Kidney capillary endothelial cell (primary cell): ENCODE results near the gene TMEM223.
A peak's percentile ranks its signal among the peaks of the same experiment; 100 is the strongest.
"Not testable (repeated sequence)": the region's sequence is repeated elsewhere in the genome, so short reads cannot be mapped to it uniquely, and the experiment has no call there.

Source experiments
- DNase-seq: peaks from one replicate; pipeline ENCODE4 v3.0.0-alpha.2; 2018; ENCODE audit warnings: low spot score

TMEM223 gene, protein sequence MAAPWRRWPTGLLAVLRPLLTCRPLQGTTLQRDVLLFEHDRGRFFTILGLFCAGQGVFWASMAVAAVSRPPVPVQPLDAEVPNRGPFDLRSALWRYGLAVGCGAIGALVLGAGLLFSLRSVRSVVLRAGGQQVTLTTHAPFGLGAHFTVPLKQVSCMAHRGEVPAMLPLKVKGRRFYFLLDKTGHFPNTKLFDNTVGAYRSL

DNA sequence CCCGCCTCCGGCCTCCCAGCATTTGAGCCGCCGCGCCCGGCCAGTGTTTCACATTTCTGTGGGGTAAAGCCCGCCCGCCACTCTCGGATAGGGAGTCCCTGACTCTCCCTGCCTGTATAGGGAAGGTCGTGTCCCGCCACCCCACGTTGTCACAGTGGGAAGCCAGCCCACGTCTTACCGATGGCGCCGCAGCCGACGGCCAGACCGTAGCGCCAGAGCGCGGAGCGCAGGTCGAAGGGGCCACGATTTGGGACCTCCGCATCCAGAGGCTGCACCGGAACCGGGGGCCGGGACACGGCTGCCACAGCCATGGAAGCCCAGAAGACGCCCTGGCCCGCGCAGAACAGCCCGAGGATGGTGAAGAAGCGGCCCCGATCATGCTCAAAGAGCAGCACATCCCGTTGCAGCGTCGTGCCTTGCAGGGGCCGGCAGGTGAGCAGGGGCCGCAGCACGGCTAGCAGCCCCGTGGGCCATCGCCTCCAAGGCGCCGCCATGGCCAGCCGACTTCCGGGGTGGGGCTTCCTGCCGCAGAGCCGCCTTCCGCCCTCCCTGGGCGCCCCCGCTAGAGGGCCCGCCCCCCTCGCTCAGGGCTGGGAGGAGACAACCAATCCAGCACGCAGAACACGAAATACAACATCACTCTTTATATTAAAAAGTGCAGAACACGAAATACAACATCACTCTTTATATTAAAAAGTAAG is at the start of gene TMEM223:
TSS of gene TMEM223 (minus strand) at position 506 of the 701 bp plus-strand sequence. CDS start at position 494, 12 bp downstream.
- peak; percentile 85 for DNase-seq

DNA sequence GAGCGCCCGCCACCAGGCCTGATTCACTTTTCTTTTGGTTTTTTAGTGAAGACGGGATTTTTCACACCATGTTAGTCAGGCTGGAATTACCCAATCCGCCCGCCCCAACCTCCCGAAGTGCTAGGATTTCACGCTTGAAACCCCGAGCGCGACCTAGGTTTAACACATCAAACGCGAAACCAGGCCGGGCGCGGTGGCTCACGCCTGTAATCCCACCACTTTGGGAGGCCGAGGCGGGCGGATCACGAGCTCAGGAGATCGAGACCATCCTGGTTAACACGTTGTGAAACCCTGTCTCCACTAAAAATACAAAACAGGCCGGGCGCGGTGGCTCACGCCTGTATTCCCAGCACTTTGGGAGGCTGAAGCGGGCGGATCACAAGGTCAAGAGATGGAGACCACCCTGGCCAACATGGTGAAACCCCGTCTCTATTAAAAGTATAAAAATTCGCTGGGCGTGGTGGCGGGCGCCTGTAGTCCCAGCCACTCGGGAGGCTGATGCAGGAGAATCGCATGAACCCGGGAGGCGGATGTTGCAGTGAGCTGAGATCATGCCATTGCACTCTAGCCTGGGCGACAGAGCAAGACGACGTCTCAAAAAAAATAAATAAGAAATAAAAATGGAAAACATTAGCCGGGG is 49.0 kb upstream of the TMEM223 start:
- DNase-seq = not testable (repeated sequence)

DNA sequence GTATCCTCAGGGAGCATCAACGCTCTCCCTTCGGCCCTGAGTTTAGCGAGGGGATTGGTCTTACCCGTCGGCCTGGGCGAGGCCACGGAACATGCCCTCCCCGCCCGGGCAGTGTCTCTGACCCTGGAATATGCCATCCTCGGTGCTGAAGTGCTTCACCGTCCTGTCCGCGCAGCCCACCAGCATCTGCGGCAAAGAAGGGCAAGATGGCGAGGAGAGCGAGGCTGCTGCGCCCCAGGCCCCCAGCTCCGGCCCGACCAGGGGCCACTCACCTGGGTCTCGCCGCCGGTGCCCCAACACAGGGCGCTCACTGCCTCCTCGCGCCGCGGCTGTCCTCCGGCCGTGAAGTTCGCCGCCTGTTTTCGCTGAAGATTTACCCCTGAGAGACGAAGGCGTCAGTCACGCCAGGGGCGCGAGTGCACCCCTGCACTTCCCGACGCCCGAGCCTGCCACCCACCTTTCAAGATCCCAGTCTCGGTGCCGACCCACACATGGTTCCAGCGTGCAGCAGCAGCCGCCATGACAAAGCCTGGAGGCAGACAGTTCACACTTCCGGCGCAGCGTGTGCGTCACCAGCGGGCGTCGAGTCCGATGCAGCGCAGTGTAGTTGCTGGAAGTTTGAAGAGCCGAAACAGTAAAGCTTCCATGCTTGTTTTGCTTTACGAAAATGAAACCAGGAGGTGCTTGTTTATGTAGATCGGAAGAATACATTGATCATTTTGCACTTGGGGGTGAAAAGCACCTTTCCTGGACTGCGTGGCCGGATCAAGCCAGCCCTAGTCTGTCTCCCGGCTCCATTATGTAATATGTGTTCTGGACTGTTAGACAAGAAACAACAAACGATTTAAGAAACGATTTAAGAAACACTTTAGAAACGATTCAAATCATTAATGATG is 47.5 kb upstream of the TMEM223 start, which contains the start of gene WDR74:
TSS of gene WDR74 (minus strand) at position 541 of the 896 bp plus-strand sequence. CDS start at position 521, 20 bp downstream.
- peak; percentile 83 for DNase-seq

DNA sequence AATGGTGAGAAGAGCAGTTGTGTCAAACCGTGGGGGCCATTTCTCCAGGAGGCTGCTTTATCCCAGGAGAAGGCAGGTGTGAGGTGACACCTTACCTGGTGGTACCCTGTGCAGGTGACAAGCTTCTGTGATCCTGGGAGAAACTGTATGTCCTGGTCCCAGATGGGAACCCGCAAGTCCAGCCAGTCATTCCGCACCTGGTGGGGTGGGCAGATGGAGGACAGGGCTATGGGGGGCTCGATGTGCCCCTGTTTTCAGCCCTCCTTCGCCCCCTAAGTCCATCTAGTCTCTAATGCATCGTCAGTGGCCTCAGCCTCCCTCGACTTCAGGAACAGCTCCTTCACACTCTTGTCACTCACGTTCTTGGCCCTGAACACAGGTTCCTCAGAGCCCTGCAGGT is 43.5 kb upstream of the TMEM223 start:
- no peak for DNase-seq

DNA sequence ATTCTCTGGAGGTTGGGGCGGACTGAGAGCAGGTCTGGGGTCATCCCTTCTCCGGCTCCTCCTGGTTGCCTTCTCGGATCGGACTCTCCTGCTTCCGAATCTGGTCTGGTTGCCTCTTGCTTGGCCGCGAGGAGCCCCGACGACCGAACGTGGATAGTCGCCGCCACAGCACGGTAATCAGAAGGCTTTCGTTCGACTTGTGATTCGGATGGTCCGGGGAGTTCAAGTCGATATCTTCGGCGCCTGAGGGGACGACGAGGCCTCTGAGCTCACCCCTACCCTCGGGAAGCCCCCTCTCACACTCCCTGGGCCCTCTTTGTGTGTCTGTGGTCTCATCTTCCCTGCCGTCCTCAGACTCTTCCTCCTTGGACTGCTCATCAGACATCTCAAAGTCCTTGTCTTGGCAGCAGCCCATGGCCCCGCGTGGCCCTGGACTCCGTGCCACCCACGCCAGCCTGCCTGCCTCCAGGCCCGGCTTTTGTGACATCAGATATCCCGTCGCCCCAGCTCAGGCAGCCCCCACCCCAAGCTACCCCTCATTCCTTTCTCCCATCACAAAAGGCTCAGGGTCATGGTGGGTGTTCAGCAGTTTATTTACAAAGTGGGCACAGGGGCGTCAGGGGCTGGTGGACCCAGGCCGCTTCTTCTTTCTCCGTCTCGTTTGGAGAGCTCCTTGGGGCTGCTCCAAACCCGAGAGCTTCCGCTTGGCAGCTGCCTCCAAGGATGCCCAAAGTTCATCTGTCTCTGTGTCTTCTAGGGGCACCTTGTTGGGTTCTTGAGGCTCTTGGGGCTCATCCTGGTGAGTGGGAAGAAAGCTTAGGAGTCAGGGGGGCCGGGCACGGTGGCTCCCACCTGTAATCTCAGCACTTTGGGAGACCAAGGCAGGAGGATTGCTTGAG is 40.8 kb upstream of the TMEM223 start, which contains the start of gene TEX54:
TSS of gene TEX54 (minus strand) at position 506 of the 899 bp plus-strand sequence.
- DNase-seq = no peak

DNA sequence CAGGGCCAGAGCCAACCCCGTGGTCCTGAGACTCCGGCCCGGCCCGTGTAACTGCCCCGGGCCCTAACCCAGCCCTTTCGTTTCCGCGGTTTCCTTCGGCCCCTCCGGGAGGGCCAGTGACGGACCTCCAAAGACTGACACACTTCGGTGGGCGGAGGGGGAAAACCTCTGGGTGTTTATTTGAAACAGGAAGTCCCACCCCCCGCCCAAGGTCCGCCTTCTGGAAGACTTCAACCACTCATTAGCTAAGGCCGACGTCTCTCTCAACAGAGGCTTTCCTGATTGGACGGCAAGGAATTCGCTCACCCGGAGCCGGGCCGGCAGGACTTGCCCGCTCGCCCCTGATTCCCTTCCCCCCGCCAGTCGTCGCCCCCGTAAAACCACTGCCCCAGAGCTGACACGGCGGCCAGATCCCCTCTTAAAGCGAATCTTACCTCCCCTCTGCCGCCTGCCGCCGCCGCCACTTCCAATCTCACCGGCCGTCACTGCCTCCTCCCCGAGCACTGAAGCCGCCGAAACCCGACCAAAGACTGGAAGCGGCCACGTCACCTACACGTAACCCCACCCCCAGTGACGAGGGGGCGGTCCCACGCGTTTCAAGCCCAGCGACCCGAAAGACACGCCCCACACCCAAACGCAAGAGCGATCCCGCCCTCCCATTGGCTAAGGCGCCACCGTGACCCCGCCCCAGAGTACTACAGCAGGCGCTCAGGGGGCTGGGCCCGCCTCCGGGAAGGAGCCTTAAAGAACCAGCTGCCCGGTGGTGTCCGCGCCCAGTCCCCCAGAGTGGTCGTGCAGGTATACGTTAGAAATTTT is 39.9 kb upstream of the TMEM223 start, which contains the start of gene STX5:
TSS of gene STX5 (minus strand) at position 532 of the 816 bp plus-strand sequence. CDS start 808 bp downstream, outside the sequence.
- DNase-seq = peak; percentile 98

DNA sequence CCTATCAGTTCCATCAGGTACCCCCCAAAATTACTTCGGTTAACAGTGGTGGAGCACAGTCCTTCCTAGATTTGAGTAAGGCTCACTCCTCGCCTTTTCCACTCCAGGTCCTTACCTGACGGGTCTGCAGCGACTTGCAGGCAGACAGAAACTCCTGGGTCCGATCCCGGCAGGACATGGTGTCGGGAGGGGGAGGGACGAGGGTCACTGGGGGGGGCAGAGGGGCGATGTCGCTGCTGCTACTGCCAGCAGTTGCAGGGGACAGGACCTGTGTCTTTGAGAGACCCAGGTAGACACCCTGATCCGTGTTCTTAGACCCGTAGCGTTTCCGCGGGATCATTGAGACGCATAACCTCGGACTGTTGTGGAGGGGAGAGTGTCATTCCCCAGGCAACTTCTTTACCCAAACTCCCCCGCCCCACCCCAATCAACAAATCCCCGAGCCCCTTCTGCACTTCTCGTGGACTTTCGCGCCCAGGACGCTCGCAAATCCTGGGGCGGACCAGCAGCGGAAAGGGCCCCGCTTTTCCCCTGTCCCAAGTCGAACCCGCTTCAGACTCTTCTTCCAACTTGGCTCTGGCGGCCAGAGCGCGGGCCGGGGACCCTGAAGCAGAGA is 39.2 kb upstream of the TMEM223 start:
- no peak for DNase-seq

DNA sequence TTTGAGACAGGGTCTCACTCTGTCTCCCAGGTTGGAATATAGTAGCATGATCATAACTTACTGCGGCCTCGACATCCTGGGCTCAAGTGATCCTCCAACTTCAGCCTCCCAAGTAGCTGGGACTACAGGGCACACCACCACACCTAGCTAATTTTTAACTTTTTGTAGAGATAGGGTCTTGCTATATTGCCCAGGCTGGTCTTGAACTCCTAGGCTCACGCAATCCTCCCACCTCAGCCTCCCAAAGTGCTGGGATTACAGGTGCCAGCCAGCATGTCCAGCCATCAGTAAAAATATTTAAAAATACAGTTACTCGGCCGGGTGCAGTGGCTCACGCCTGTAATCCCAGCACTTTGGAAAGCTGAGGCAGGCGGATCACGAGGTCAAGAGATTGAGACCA is 36.3 kb upstream of the TMEM223 start:
- DNase-seq = not testable (repeated sequence)

DNA sequence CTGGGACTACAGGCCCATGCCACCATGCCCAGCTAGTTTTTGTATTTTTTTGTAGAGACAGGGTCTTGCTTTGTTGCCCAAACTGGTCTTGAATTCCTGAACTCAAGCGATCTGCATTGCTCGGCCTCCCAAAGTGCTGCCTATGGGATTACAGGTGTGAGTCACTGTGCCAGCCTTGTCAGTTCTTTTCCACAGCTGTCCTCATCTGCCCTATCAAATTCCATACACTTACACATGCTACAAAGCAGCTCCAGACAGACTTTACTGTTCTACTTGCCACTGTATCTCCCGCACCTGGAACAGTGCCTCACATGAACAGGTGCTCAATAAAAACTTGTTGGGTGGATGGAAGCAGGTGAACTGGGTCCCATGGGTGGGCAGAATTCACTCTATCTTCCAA is 31.9 kb upstream of the TMEM223 start:
- DNase-seq = no peak

DNA sequence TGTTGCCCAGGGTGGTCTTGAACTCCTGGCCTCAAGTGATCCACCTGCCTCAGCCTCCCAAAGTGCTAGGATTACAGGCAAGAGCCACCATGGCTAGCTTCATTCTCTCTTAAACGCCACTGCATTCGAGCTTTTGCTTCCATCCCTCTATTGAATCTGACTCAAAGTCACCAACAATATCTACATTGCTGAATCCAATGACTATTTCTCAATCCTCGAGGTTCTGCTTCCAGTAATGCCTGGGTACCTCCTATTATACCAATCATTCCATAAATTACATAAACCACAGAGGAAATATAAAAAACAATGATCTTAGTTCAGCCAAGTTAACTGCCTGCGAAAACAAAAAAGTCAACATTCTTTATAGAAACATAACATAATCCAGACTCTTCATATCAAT is 25.3 kb upstream of the TMEM223 start:
- DNase-seq = no peak

DNA sequence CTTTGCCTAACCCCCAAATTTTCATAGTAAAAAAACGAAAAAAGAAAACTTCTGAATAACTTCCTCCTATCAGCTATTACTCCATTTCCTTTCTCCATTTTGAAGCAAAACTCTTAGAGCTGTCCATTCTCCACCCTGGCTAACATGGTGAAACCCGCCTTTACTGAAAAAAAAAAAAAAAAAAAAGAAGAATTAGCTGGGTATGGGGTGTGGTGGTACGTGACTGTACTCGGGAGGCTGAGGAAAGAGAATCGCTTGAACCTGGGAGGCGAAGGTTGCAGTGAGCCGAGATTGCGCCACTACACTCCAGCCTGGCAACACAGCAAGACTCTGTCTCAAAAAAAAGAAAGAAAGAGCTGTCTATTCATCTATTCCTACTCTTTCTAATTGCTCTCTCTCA is 24.8 kb upstream of the TMEM223 start:
- no peak for DNase-seq

DNA sequence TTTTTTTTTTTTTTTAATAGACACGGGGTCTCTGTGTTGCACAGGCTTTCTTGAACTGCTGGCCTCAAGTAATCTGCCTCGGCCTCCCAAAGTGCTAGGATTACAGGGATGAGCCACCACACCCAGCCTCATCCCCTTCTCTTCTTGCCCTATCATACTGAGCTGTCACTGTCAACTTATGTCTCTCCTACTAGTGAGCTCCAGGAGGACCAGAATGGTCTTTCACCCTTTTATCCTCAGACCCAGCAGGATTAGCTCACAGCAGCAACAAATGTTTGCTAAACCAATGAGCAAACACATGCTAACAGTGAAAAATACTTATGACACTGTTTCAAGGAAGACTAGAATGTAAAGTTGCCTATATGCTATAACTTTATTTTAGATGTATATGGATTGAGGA is 19.9 kb upstream of the TMEM223 start:
- no peak for DNase-seq

DNA sequence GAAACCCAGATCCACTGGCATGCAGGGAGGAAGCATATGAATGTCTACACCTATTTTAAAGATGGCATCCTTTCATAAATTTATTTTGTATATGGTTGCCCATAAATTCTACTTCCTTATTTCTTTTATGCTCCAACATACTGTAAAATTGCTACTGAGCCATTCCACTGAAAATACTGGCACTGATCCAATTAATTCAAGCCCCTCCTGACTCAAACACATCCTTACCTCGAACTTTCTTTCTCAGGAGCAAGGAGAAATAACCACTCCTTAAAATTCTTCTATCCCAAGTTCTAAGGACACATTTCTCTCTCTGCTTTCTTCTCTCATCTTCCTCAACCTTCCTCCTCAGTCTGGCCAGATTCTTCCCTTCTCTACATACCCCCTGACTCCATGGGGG is 18.9 kb upstream of the TMEM223 start:
- DNase-seq = no peak

DNA sequence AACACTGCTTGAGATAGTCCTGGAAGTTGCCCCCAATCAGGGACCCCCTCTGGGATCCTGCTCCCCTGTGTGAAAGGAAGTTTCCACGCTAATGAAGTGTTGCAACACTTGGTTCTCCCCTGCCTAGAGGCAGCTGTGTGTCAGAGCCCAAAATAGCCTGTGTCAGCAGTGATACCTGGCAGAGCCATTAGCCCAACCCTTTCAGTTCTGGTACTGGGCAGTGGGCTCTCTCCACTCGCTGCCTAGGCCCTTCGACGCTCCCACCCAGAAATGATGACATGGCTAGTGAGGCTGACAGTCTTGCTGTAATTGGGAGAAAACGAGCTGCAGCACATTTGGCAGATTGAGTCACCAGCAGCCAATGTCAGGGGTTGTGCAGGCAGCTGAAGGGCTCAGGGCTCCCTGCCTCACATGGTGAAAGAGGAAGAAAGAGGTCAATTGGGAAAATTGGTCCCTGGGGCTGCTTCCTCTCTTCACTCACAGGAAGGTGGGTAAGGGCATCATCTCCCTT is 14.9 kb upstream of the TMEM223 start:
- DNase-seq = no peak

DNA sequence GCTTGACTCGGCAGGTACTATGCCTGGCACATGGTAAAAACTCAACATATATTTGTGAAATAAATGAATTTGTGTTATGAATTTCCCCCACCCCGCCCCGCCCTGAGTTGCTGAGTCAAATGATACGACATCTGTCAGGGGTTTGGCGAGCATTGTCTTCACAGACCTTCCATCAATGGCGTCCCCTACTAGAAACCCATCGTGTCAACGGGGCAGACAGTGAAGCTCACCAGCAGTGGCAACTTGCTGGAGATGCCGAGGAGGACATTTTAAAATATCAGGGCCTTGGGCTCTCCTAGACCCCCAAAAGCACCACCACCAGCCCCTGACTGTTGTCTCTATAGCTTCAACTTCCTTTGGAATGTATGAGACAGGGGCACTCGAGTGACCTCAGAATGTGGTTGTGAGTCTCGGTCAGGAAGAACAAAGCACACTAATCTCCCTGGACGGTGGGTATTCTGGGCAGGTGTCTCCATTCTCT is 14.2 kb upstream of the TMEM223 start:
- no peak for DNase-seq

DNA sequence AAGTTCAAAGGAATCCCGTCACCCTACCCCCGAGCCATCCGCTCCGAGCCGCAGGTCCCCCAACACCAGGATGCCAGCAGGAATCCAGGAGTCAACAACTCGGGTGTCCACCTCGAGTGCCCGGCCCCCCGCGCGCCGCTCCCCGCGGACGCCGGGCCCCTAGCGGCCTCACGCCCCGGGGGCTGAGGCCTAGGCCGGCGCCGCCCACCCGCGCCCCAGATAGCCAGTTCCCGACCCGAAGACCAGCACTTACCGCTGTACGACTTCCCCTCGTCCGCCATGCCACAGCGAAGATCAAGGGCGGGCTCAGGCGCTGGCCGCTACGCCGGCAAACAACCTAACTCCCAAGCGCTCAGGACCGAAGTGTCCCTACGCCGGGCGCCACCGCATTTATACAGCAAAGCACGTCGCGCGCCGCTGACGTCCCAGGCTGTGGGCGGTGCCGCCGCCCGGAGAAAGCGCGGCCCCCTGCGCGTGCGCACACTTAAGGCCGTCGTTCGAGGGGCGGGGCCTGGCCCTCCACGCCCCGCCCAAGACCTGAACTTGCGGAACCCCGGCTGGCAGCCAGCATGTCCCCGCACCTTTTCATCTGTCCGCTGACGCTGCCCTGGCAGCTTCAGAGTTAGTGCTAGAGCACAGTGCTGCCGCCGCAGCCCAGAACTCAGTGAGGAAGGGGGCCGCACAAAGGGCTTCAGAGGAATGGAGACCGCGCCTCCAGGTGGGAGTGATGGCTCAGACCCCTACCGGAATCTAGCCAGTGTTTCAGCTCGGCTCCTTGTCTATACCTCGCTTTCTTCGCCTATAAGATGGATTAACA is 13.5 kb upstream of the TMEM223 start, which contains the start of gene NXF1:
TSS of gene NXF1 (minus strand) at position 365 of the 817 bp plus-strand sequence. CDS start at position 281, 84 bp downstream.
- peak; percentile 95 for DNase-seq

DNA sequence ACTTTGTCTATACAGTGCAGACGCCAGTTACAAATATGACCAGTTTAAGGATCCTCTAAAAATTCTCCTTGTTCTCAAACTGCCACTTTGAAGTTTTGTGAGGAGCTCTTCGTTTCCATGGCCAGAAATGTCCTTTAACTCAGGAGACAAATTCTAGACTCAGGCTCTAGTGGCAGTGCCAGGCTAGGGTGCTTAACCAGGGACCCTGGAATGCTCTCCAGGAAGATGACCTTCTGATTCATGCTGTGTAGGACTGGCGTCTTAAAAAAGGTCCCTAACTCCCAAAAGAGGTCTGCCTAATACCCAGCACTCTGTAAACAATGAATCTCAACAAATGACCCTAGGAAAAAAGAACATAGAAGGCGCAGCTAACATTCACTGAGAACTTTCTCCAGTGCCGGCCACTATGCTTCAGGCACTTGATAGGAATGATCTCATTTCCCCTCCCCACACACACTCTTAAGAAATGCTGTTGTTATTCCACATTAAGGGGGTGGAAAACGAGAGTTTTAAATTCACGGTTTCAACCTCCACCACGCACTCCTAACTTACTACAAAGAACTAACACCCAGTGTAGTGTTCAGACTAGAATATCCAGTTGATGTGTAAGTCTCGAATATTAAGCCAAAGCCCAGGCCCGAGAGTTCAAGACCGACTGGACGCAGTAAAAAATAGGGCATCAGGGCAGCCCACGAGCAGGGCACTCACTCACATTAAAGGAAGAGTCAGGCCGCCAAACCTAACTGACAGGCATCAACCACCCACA is 12.7 kb upstream of the TMEM223 start:
- DNase-seq = peak; percentile 48
